22Rv1 (cell line): ENCODE results near the gene COL5A1.

Source experiments
- CTCF ChIP-seq: fragments of 450-650 bp; IDR thresholded peaks from 2 replicates; pipeline ENCODE4 v1.5.1; 2017; ENCODE audit warnings: mild to moderate bottlenecking
- ZFX ChIP-seq: fragments of 450-650 bp; IDR thresholded peaks from 2 replicates; pipeline ENCODE4 v1.6.1; 2017; ENCODE audit warnings: antibody characterized with exemption, borderline replicate concordance

GRCh38 chr9:134772331-134772730, 130.7 kb downstream of the COL5A1 start:
- TF ChIP-seq CTCF (no peak), ZFX (no peak)
